HTERT RPE-1 (cell line): Measurements from ENCODE around the gene EFNA3.

ENCODE experiments used
- in situ Hi-C: fragments of 300-500 bp; cut with MboI; formaldehyde crosslinking; loops from 4 replicates; pipeline ENCODE4 v1.14.3; 2020; ENCODE audit warnings: low sequenced_read_pairs

The EFNA3 gene

GRCh38 chr1:155066777-155067176 is 11.9 kb upstream of the EFNA3 start:
- in situ Hi-C loops, result no loop called here

- in situ Hi-C loops, result no loop called here
These were observed 10.0 kb upstream of the EFNA3 start for GRCh38 chr1:155068599-155068998.

GRCh38 chr1:155069551-155070157 is 9.0 kb upstream of the EFNA3 start:
- in situ Hi-C loops, result no loop called here

GRCh38 chr1:155070158-155070621 is 8.4 kb upstream of the EFNA3 start:
- in situ Hi-C loops, result no loop called here

- in situ Hi-C loops, result no loop called here
These were observed 7.7 kb upstream of the EFNA3 start for GRCh38 chr1:155070721-155071569.

- in situ Hi-C loops, result no loop called here
These were observed 6.9 kb upstream of the EFNA3 start for GRCh38 chr1:155071701-155072100.

- in situ Hi-C loops, result no loop called here
These were observed 5.9 kb upstream of the EFNA3 start for GRCh38 chr1:155072531-155073289.

GRCh38 chr1:155073377-155074242 is 5.0 kb upstream of the EFNA3 start:
- in situ Hi-C loops, result no loop called here

GRCh38 chr1:155075535-155075934 is 3.1 kb upstream of the EFNA3 start:
- in situ Hi-C loops, result no loop called here

GRCh38 chr1:155076371-155076770 is 2.3 kb upstream of the EFNA3 start:
- in situ Hi-C loops, result no loop called here

- in situ Hi-C loops, result no loop called here
These were observed 1.3 kb upstream of the EFNA3 start for GRCh38 chr1:155077346-155077745.

- in situ Hi-C loops, result no loop called here
These were observed 735 bp upstream of the EFNA3 start for GRCh38 chr1:155077758-155078445.

GRCh38 chr1:155079210-155079486 is 511 bp downstream of the EFNA3 start:
- in situ Hi-C loops, result no loop called here

- in situ Hi-C loops, result no loop called here
These were observed 1.1 kb downstream of the EFNA3 start for GRCh38 chr1:155079487-155080311.

GRCh38 chr1:155080312-155081228 is 1.9 kb downstream of the EFNA3 start:
- in situ Hi-C loops, result no loop called here

- in situ Hi-C loops, result no loop called here
These were observed 3.0 kb downstream of the EFNA3 start for GRCh38 chr1:155081472-155082300.

- in situ Hi-C loops, result no loop called here
These were observed 3.8 kb downstream of the EFNA3 start for GRCh38 chr1:155082301-155083051.
